RPMI7951 (cell line): Measurements from ENCODE around the gene TNF. TPM values are rescaled to one million over a fixed set of nuclear protein-coding genes. Genes with fewer than 3 reads are reported as not detected.

Experiments
- DNase-seq: peaks from one replicate; pipeline ENCODE4 v3.0.0-alpha.2; 2012; ENCODE audit warnings: low read depth
- total RNA-seq: library from RNA; depleted of rRNA; stranded (reverse); fragments of >200 nt; shearing (Covaris generic); gene quantifications from 2 replicates; pipeline ENCODE4 v1.2.3, GENCODE V29; 2014

The TNF gene
- total RNA-seq, 1 experiment from 2014 or later, result 1.7 TPM

GRCh38 chr6:31544676-31545075 lies 30.7 kb upstream of the TNF start:
- DNase-seq, result no peak

GRCh38 chr6:31545291-31545690 lies 30.1 kb upstream of the TNF start:
- DNase-seq, result no peak

GRCh38 chr6:31546339-31546957 lies 28.9 kb upstream of the TNF start, which contains the start of gene ATP6V1G2:
ATP6V1G2 (minus strand) TSS chr6:31546608; CDS start chr6:31546559, 49 bp downstream.
- peak; percentile 88 for DNase-seq

GRCh38 chr6:31546958-31547726 lies 28.2 kb upstream of the TNF start, which contains the start of gene NFKBIL1:
NFKBIL1 (plus strand) TSS chr6:31547608; CDS start chr6:31547695, 87 bp downstream.
- peak; percentile 98 for DNase-seq

GRCh38 chr6:31547727-31548543 lies 27.4 kb upstream of the TNF start:
- peak; percentile 64 for DNase-seq

GRCh38 chr6:31548544-31548873 lies 26.9 kb upstream of the TNF start:
- DNase-seq, result no peak

GRCh38 chr6:31551371-31551770 lies 24.0 kb upstream of the TNF start:
- peak; percentile 73 for DNase-seq

- no peak for DNase-seq
These were observed 19.1 kb upstream of the TNF start for GRCh38 chr6:31556307-31556706.

- DNase-seq, result peak; percentile 29
These were observed 17.7 kb upstream of the TNF start for GRCh38 chr6:31557443-31558317.

- DNase-seq, result no peak
These were observed 17.1 kb upstream of the TNF start for GRCh38 chr6:31558318-31558625.

GRCh38 chr6:31558631-31559500 lies 16.5 kb upstream of the TNF start:
- DNase-seq, result peak; percentile 77

- DNase-seq, result no peak
These were observed 15.8 kb upstream of the TNF start for GRCh38 chr6:31559606-31559957.

GRCh38 chr6:31559958-31560696 lies 15.2 kb upstream of the TNF start:
- DNase-seq, result peak; percentile 95

GRCh38 chr6:31560697-31561058 lies 14.7 kb upstream of the TNF start:
- DNase-seq, result no peak

GRCh38 chr6:31567531-31568370 lies 7.6 kb upstream of the TNF start:
- DNase-seq, result no peak

GRCh38 chr6:31568537-31568961 lies 6.8 kb upstream of the TNF start:
- no peak for DNase-seq

- DNase-seq, result no peak
These were observed 5.4 kb upstream of the TNF start for GRCh38 chr6:31569861-31570536.
